GM12878 (cell line): ENCODE data around the gene OR52E6. TPM values are rescaled to one million over a fixed set of nuclear protein-coding genes. Genes with fewer than 3 reads are reported as not detected.

ENCODE experiments used
- ATAC-seq: fragments of 200-7000 bp; cut with Tn5 transposase; 3 replicates; pipeline ENCODE4 v1.9.1; 2020; ENCODE audit warnings: mild to moderate bottlenecking, moderate library complexity
- BruUV-seq: library from RNA; stranded (reverse); fragments of 400-500 nt; replicated peaks from 2 replicates; lab custom pipeline; 2021; lab: Mats Ljungman, UMichigan
- CTCF ChIA-PET: fragments of 300-600 bp; sonication (Branson Sonifier 250); formaldehyde crosslinking; extraction: SDS; loops from one replicate; lab custom pipeline; 2021; ENCODE audit warnings: inconsistent platforms; lab: Yijun Ruan, JAX
- POLR2A ChIA-PET: fragments of 350-600 bp; formaldehyde crosslinking; extraction: SDS; loops from one replicate; lab custom pipeline; 2021; ENCODE audit warnings: inconsistent platforms; lab: Charles Lee
- RAD21 ChIA-PET: fragments of 300-600 bp; sonication (Branson Sonifier 250); formaldehyde crosslinking; loops from one replicate; lab custom pipeline; 2023; ENCODE audit warnings: antibody characterized with exemption; ENCODE audit not compliant: unreplicated experiment; lab: Charles Lee
- SMC1A ChIA-PET: fragments of 300-600 bp; sonication (Branson Sonifier 250); formaldehyde crosslinking; loops from one replicate; lab custom pipeline; 2023; ENCODE audit not compliant: unreplicated experiment, uncharacterized antibody; lab: Charles Lee
- DNase-seq: peaks from one replicate; pipeline ENCODE4 v3.0.0-alpha.2; 2011; ENCODE audit warnings: low read depth, low spot score
- FAIRE-seq: peaks from 3 replicates; lab custom pipeline; 2011; peaks lifted over from hg19 to GRCh38; lab: Jason Lieb, UNC
- H2AFZ ChIP-seq: 2 replicates; pipeline ENCODE4 v1.6.0; 2011; ENCODE audit warnings: low read depth, low read length, control low read depth; ENCODE audit not compliant: control insufficient read depth
- H3K27ac ChIP-seq: 2 replicates; pipeline ENCODE4 v1.5.1; 2011; ENCODE audit warnings: control low read depth; ENCODE audit not compliant: control insufficient read depth, insufficient read depth
- H3K27me3 ChIP-seq, 2 experiments: replicated peaks in 1 of 2; 2 replicates each; pipeline versions ENCODE4 v1.6.0 to v1.6.1; 2011; ENCODE audit warnings: low read length in 1 of 2; ENCODE audit not compliant: control insufficient read depth in 2 of 2, insufficient read depth in 2 of 2
- H3K36me3 ChIP-seq, 2 experiments: 2 replicates each; pipeline ENCODE4 v1.5.1; 2011; ENCODE audit warnings: low read length in 1 of 2; ENCODE audit not compliant: control insufficient read depth in 2 of 2, insufficient read depth in 2 of 2
- H3K4me1 ChIP-seq: 2 replicates; pipeline ENCODE4 v1.6.1; 2011; ENCODE audit warnings: mild to moderate bottlenecking, low read length, moderate library complexity, mixed read lengths; ENCODE audit not compliant: control insufficient read depth, insufficient read depth
- H3K4me2 ChIP-seq: 2 replicates; pipeline ENCODE4 v1.6.0; 2011; ENCODE audit warnings: control low read depth; ENCODE audit not compliant: control insufficient read depth, insufficient read depth
- H3K4me3 ChIP-seq: fragments of 200-600 bp; sonication (generic); 2 replicates; pipeline ENCODE4 v1.5.1; 2016
- H3K79me2 ChIP-seq: 2 replicates; pipeline ENCODE4 v1.6.0; 2011; ENCODE audit warnings: low read length; ENCODE audit not compliant: control insufficient read depth, insufficient read depth
- H3K9ac ChIP-seq: 2 replicates; pipeline ENCODE4 v1.8.0; 2011; ENCODE audit warnings: low read length, control low read depth, mixed read lengths; ENCODE audit not compliant: control insufficient read depth, insufficient read depth
- H3K9me3 ChIP-seq: replicated peaks from 3 replicates; pipeline ENCODE4 v1.5.1; 2011; ENCODE audit warnings: mild to moderate bottlenecking, low read length; ENCODE audit not compliant: control insufficient read depth, insufficient read depth
- H4K20me1 ChIP-seq: 2 replicates; pipeline ENCODE4 v1.6.0; 2011; ENCODE audit not compliant: control insufficient read depth, insufficient read depth
- CEBPB ChIP-seq, 2 experiments: fragments of 150-350 bp in 1 of 2; IDR thresholded peaks; 2 replicates each; pipeline ENCODE4 v1.6.1; 2012 to 2014; ENCODE audit warnings: low read depth in 2 of 2, low read length in 2 of 2, borderline replicate concordance in 1 of 2, inconsistent platforms in 1 of 2
- E2F8 ChIP-seq: fragments of 450-650 bp; IDR thresholded peaks from 2 replicates; pipeline ENCODE4 v1.6.1; 2018; ENCODE audit warnings: mild to moderate bottlenecking, low read depth, moderate library complexity; ENCODE audit not compliant: partially characterized antibody
- FOXK2 ChIP-seq: fragments of 450-650 bp; IDR thresholded peaks from 2 replicates; pipeline ENCODE4 v1.6.1; 2017; ENCODE audit warnings: mild to moderate bottlenecking, moderate library complexity
- KLF5 ChIP-seq: fragments of 450-650 bp; IDR thresholded peaks from 2 replicates; pipeline ENCODE4 v1.6.1; 2014; ENCODE audit warnings: mild to moderate bottlenecking; ENCODE audit not compliant: partially characterized antibody
- MTA3 ChIP-seq: IDR thresholded peaks from 2 replicates; pipeline ENCODE4 v1.6.1; 2012; ENCODE audit warnings: low read length, inconsistent platforms, borderline replicate concordance
- NKRF ChIP-seq: fragments of 450-650 bp; conservative IDR thresholded peaks from 2 replicates; pipeline ENCODE4 v1.6.1; 2017; ENCODE audit warnings: mild to moderate bottlenecking, moderate library complexity
- NR2F1 ChIP-seq: fragments of 450-650 bp; conservative IDR thresholded peaks from 2 replicates; pipeline ENCODE4 v1.6.1; 2017; ENCODE audit warnings: mild to moderate bottlenecking
- SREBF2 ChIP-seq: IDR thresholded peaks from 2 replicates; pipeline ENCODE4 v1.6.1; 2012; ENCODE audit warnings: mild to moderate bottlenecking, low read length
- TCF7 ChIP-seq: IDR thresholded peaks from 2 replicates; pipeline ENCODE4 v1.6.1; 2014; ENCODE audit warnings: antibody characterized with exemption, borderline replicate concordance
- USF1 ChIP-seq: IDR thresholded peaks from 2 replicates; pipeline ENCODE4 v1.6.1; 2011; ENCODE audit warnings: borderline replicate concordance, low read depth, mild to moderate bottlenecking, moderate library complexity, mixed read lengths, low read length; ENCODE audit not compliant: insufficient read depth; ENCODE audit errors: extremely low read length
- ZBTB4 ChIP-seq: fragments of 450-650 bp; formaldehyde crosslinking; IDR thresholded peaks from 2 replicates; pipeline ENCODE4 v1.4.0; 2022; ENCODE audit warnings: mild to moderate bottlenecking, moderate library complexity
- ZNF384 ChIP-seq: IDR thresholded peaks from 2 replicates; pipeline ENCODE4 v1.6.1; 2012; ENCODE audit warnings: low read depth, mild to moderate bottlenecking, low read length, improper control_type of control experiment, borderline replicate concordance
- ZSCAN29 ChIP-seq: fragments of 450-650 bp; IDR thresholded peaks from 2 replicates; pipeline ENCODE4 v1.6.1; 2017; ENCODE audit warnings: mild to moderate bottlenecking, moderate library complexity
- WGBS: methylation state at CpG from one replicate; pipeline ENCODE4 v1.1.6; 2016; ENCODE audit warnings: low lambda C conversion rate; ENCODE audit not compliant: insufficient replicate concordance, insufficient coverage; ENCODE audit errors: missing lambda C conversion rate; 5-methylcytosine and 5-hydroxymethylcytosine counted together
- in situ Hi-C: fragments of 300-500 bp; cut with MboI; formaldehyde crosslinking; loops from 9 replicates; pipeline ENCODE4 v1.14.3; 2018; ENCODE audit warnings: mixed read lengths
- intact Hi-C: fragments of 100-400 bp; cut with micrococcal nuclease; formaldehyde crosslinking; loops from one replicate; pipeline ENCODE4 v1.14.2; 2022; ENCODE audit not compliant: unreplicated experiment
- polyA plus RNA-seq, 11 experiments: library from polyadenylated mRNA; depleted of rRNA in 4 of 11; unstranded in 6 of 11; stranded (reverse) in 5 of 11; fragments of >200 nt; fragmentation: Nextera tagmentation in 4 of 11; fragmentation: Illumina TruSeq in 1 of 11; extraction: Ambion mirVana in 4 of 11; extraction: Trizol in 1 of 11; gene quantifications; 1 replicate in 1 of 11; 2 replicates in 10 of 11; pipeline versions ENCODE4 v1.2.1 to v1.2.3, GENCODE V29; 2011 to 2016; ENCODE audit warnings: inconsistent platforms in 2 of 11, missing spikeins in 2 of 11, low read depth in 1 of 11
- total RNA-seq, 4 experiments: library from RNA; depleted of rRNA in 3 of 4; stranded (reverse); fragments of >200 nt in 3 of 4; fragmentation: Illumina TruSeq in 1 of 4; extraction: Trizol in 1 of 4; gene quantifications; 2 replicates each; pipeline versions ENCODE4 v1.2.1 to v1.2.3, GENCODE V29; 2013 to 2021

The OR52E6 gene
- total and polyA plus RNA-seq, 10 of the 15 experiments (the other 5 are each of a cell fraction or from before 2014, with no cell fraction given) = not detected

- no peak for FAIRE-seq
- Histone ChIP-seq H2AFZ (no peak overlapping the region), H3K27me3 (no peaks in the 10 kb centered on the region), H4K20me1 (no peaks in the 10 kb centered on the region), H3K27ac (no peak overlapping the region), H3K9me3 (no peaks in the 10 kb centered on the region), H3K9ac (no peak overlapping the region), H3K79me2 (no peaks in the 10 kb centered on the region), H3K4me1 (no peaks in the 10 kb centered on the region), H3K36me3 (no peaks in the 10 kb centered on the region), H3K4me2 (no peak overlapping the region), H3K4me3 (no peak overlapping the region)
- ChIA-PET CTCF (interaction anchor here (1.1 kb wide), 1 partner anchor 203 kb away, joined by 4 read pairs; the partner anchor contains the start of gene TRIM5), SMC1A (interaction anchor here (0.6 to 2.0 kb wide), 4 partner anchors 78 to 655 kb away, joined by 4 to 6 read pairs (median 4); partner anchors contain the start of gene OR52N2), RAD21 (interaction anchor here (1.0 kb wide), 1 partner anchor 55 kb away, joined by 3 read pairs; no protein-coding TSS in a partner anchor), POLR2A (no interaction called here)
- TF ChIP-seq ZNF384 (no peak), KLF5 (no peak), ZSCAN29 (no peak), TCF7 (no peak), SREBF2 (no peak), MTA3 (no peak), USF1 (no peak), CEBPB (IDR thresholded peaks at IDR 0.05; ENCODE audit: borderline replicate concordance in 1 of 2, low read depth in 2 of 2, low read length in 2 of 2) (no peak), FOXK2 (no peak), E2F8 (no peak), NR2F1 (no peak), NKRF (no peak), ZBTB4 (CRISPR knock-in tag) (no peak)
- ATAC-seq = no peak
- 0% methylated on average over 3 of the region's 3 CpGs for WGBS
- no peak for DNase-seq
- intact Hi-C loops (loop anchor here (10.0 kb wide), 1 partner anchor 428 kb away; no protein-coding TSS in a partner anchor), in situ Hi-C loops (no loop called here)
- no TSS peak for BruUV-seq
These were observed 45.5 kb upstream of the OR52E6 start for GRCh38 chr11:5887172-5887571.
